ENCODE data around the gene NUP62. TPM values are rescaled to one million over a fixed set of nuclear protein-coding genes. Genes with fewer than 3 reads are reported as not detected.

NUP62 gene
- total RNA-seq, 1 donor from 2014 or later: 57.7 TPM

DNA sequence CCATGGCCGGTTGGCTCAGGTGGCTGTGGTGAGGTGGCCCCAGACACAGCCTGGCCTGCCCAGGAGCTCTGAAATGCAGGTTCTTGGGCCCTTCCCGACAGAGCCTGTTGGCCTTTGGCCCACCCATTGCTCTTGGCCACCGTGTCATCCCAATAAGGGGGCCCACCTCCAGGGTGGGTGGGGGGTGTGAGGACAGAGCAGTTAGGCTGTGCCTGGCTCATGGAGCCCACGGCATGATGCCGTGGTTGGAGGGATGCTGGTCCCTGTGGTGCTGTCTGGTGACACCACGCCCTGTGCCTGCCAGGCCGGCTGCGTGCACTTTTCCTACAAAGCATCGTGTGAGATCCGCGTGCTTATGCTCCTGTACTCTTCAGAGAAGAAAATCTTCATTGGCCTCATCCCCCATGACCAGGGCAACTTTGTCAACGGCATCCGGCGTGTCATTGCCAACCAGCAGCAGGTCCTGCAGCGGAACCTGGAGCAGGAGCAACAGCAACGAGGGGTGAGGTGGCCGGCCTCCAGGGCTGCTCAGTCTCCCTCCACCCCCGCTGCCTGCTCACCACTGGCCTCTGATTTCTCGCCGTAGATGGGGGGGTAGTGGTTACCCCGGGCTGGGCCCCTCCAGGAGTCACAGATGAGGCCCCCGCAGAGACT lies 69.5 kb downstream of the NUP62 start:
- Mint-ChIP-seq H3K9me3 (ENCODE audit: unreplicated experiment) (no peaks in the 10 kb centered on the region), H3K27me3 (ENCODE audit: unreplicated experiment) (no peaks in the 10 kb centered on the region), H3K27ac (ENCODE audit: unreplicated experiment) (no peak overlapping the region), H3K4me3 (ENCODE audit: unreplicated experiment) (no peak overlapping the region), H3K4me1 (ENCODE audit: unreplicated experiment) (peaks cover 12% of the 10 kb centered on the region), H3K36me3 (ENCODE audit: unreplicated experiment) (peaks cover 29% of the 10 kb centered on the region)
- DNase-seq (ENCODE audit: extremely low spot score, unreplicated experiment): no peak
- TF ChIP-seq, protein P1, sequence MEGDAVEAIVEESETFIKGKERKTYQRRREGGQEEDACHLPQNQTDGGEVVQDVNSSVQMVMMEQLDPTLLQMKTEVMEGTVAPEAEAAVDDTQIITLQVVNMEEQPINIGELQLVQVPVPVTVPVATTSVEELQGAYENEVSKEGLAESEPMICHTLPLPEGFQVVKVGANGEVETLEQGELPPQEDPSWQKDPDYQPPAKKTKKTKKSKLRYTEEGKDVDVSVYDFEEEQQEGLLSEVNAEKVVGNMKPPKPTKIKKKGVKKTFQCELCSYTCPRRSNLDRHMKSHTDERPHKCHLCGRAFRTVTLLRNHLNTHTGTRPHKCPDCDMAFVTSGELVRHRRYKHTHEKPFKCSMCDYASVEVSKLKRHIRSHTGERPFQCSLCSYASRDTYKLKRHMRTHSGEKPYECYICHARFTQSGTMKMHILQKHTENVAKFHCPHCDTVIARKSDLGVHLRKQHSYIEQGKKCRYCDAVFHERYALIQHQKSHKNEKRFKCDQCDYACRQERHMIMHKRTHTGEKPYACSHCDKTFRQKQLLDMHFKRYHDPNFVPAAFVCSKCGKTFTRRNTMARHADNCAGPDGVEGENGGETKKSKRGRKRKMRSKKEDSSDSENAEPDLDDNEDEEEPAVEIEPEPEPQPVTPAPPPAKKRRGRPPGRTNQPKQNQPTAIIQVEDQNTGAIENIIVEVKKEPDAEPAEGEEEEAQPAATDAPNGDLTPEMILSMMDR (IDR thresholded peaks at IDR 0.05): no peak

- Mint-ChIP-seq H3K4me3 (ENCODE audit: unreplicated experiment) (no peak overlapping the region), H3K36me3 (ENCODE audit: unreplicated experiment) (peaks cover 24% of the 10 kb centered on the region), H3K27ac (ENCODE audit: unreplicated experiment) (peak overlapping the region; percentile 47), H3K27me3 (ENCODE audit: unreplicated experiment) (no peaks in the 10 kb centered on the region), H3K9me3 (ENCODE audit: unreplicated experiment) (no peaks in the 10 kb centered on the region), H3K4me1 (ENCODE audit: unreplicated experiment) (peaks cover 19% of the 10 kb centered on the region)
- DNase-seq (ENCODE audit: extremely low spot score, unreplicated experiment): no peak
- TF ChIP-seq, protein P1 (IDR thresholded peaks at IDR 0.05): no peak
Measured at GRCh38 chr19:49858088-49858985, 71.0 kb downstream of the NUP62 start.

- Mint-ChIP-seq H3K9me3 (ENCODE audit: unreplicated experiment) (no peaks in the 10 kb centered on the region), H3K36me3 (ENCODE audit: unreplicated experiment) (peaks cover 21% of the 10 kb centered on the region), H3K4me1 (ENCODE audit: unreplicated experiment) (peaks cover 22% of the 10 kb centered on the region), H3K4me3 (ENCODE audit: unreplicated experiment) (no peak overlapping the region), H3K27me3 (ENCODE audit: unreplicated experiment) (no peaks in the 10 kb centered on the region), H3K27ac (ENCODE audit: unreplicated experiment) (peak overlapping the region; percentile 18)
- DNase-seq (ENCODE audit: extremely low spot score, unreplicated experiment): no peak
- TF ChIP-seq, protein P1 (IDR thresholded peaks at IDR 0.05): no peak
Measured at GRCh38 chr19:49857838-49858087, 71.5 kb downstream of the NUP62 start.

- no peak overlapping the region for H3K4me3 Mint-ChIP-seq (ENCODE audit: unreplicated experiment)
- TF ChIP-seq, protein P1 (IDR thresholded peaks at IDR 0.05): no peak
Measured at GRCh38 chr19:49857061-49857837, 72.1 kb downstream of the NUP62 start.

More at GRCh38 chr19:49857061-49857837, 72.1 kb downstream of the NUP62 start:
- peaks cover 27% of the 10 kb centered on the region for H3K4me1 Mint-ChIP-seq (ENCODE audit: unreplicated experiment)
- DNase-seq (ENCODE audit: extremely low spot score, unreplicated experiment): no peak
- H3K27ac Mint-ChIP-seq (ENCODE audit: unreplicated experiment): peak overlapping the region; percentile 18
- no peaks in the 10 kb centered on the region for H3K27me3 Mint-ChIP-seq (ENCODE audit: unreplicated experiment)
- H3K36me3 Mint-ChIP-seq (ENCODE audit: unreplicated experiment): peaks cover 21% of the 10 kb centered on the region
- no peaks in the 10 kb centered on the region for H3K9me3 Mint-ChIP-seq (ENCODE audit: unreplicated experiment)

Small RNAs within 50 kb of the gene (microRNA-seq; reads per million reads assigned to microRNA genes)
- not detected for gene MIR4750 (ENCODE audit: unreplicated experiment)

Other genes starting within 250 kb of the NUP62 start
- gene ADM5, start 239.9 kb downstream of the NUP62 start, total RNA-seq: 0.73 and 1.5 TPM in 2 replicates
- gene CPT1C, start 238.4 kb downstream of the NUP62 start, total RNA-seq: 44.2 and 48.8 TPM in 2 replicates
- not detected in 2 replicates for gene TSKS, start 166.2 kb downstream of the NUP62 start, total RNA-seq
- 130 and 133 TPM in 2 replicates for gene AP2A1, start 162.5 kb downstream of the NUP62 start, total RNA-seq
- 19.9 and 24.4 TPM in 2 replicates for gene FUZ, start 116.2 kb downstream of the NUP62 start, total RNA-seq
- 56.1 and 58.1 TPM in 2 replicates for gene MED25, start 111.2 kb downstream of the NUP62 start, total RNA-seq
- 266 and 295 TPM in 2 replicates for gene PTOV1, start 78.3 kb downstream of the NUP62 start, total RNA-seq
- gene PNKP, start 61.9 kb downstream of the NUP62 start, total RNA-seq: 68.3 and 76.4 TPM in 2 replicates
- gene AKT1S1, start 52.1 kb downstream of the NUP62 start, total RNA-seq: 59.7 and 61.2 TPM in 2 replicates
- 69.2 and 71.9 TPM in 2 replicates for gene TBC1D17, start 51.8 kb downstream of the NUP62 start, total RNA-seq
- 0.55 TPM in 1 of 2 replicates, not detected in the other for gene IL4I1, start 32.6 kb downstream of the NUP62 start, total RNA-seq
- gene ATF5, start 299 bp downstream of the NUP62 start, total RNA-seq: 20.1 and 22.0 TPM in 2 replicates
- not detected in 2 replicates for gene SIGLEC11, start 31.7 kb upstream of the NUP62 start, total RNA-seq
- 31.5 and 35.8 TPM in 2 replicates for gene VRK3, start 95.9 kb upstream of the NUP62 start, total RNA-seq
- 9.8 and 10.4 TPM in 2 replicates for gene ZNF473, start 96.5 kb upstream of the NUP62 start, total RNA-seq
- not detected in 2 replicates for gene IZUMO2, start 233.8 kb upstream of the NUP62 start, total RNA-seq

All from osteocyte (in vitro differentiated cells).